ENCODE data around the gene UBE2E1. TPM values are rescaled to one million over a fixed set of nuclear protein-coding genes. Genes with fewer than 3 reads are reported as not detected.

The UBE2E1 gene
- total and polyA plus RNA-seq, 2 donors (not counting 1 experiment from before 2014, with no cell fraction given): 46.7 to 63.7 TPM

GRCh38 chr3:23796518-23796917 is 9.2 kb upstream of the UBE2E1 start:
- no peak overlapping the region for H3K27ac Mint-ChIP-seq
- Histone ChIP-seq H4K20me1 (ENCODE audit: control insufficient read depth, insufficient read depth, low read length, poor library complexity, severe bottlenecking) (no peaks in the 10 kb centered on the region), H3K9ac (ENCODE audit: low read length) (no peak overlapping the region), H3K27me3 (replicated peaks in 1 of 4; ENCODE audit: control extremely low read depth in 1 of 4, control insufficient read depth in 3 of 4, insufficient read depth in 4 of 4, low read length in 3 of 4) (no peaks in the 10 kb centered on the region), H3K4me3 (ENCODE audit: control extremely low read depth in 1 of 5, extremely low read depth in 1 of 5, insufficient read depth in 1 of 5, low read depth in 2 of 5, low read length in 4 of 5) (no peak overlapping the region), H3K36me3 (replicated peaks in 1 of 2; ENCODE audit: control extremely low read depth in 1 of 2, control insufficient read depth in 1 of 2, extremely low read depth in 1 of 2, insufficient read depth in 2 of 2, low read length in 1 of 2) (no peaks in the 10 kb centered on the region), H3K9me3 (ENCODE audit: control extremely low read depth in 1 of 3, control insufficient read depth in 2 of 3, insufficient read depth in 1 of 3, low read length in 2 of 3) (no peaks in the 10 kb centered on the region), H3K27ac (ENCODE audit: low read length in 2 of 2) (no peak overlapping the region), H3K4me1 (ENCODE audit: control insufficient read depth in 2 of 2, insufficient read depth in 2 of 2, low read length in 2 of 2) (no peaks in the 10 kb centered on the region), H3K4me2 (replicated peaks; ENCODE audit: low read depth, low read length, poor library complexity, severe bottlenecking) (no peak overlapping the region), H2AFZ (ENCODE audit: insufficient read depth, low read depth, low read length, poor library complexity, severe bottlenecking) (no peak overlapping the region), H3K79me2 (ENCODE audit: control insufficient read depth, insufficient read depth, low read length) (no peaks in the 10 kb centered on the region)
- H3K9me3 Mint-ChIP-seq (ENCODE audit: insufficient read depth): no peaks in the 10 kb centered on the region
- ChIA-PET CTCF (no interaction called here), POLR2A (no interaction called here)
- no peak for DNase-seq
- H3K4me1 Mint-ChIP-seq: no peaks in the 10 kb centered on the region
- ATAC-seq (ENCODE audit: low read depth): no peak
- H3K27me3 Mint-ChIP-seq: no peaks in the 10 kb centered on the region
- no peak overlapping the region for H3K4me3 Mint-ChIP-seq
- TF ChIP-seq EZH2 (IDR thresholded peaks at IDR 0.05; ENCODE audit: borderline replicate concordance, insufficient read depth, low read depth, low read length, poor library complexity, severe bottlenecking) (no peak), CTCF (IDR thresholded peaks at IDR 0.05) (no peak)
- intact Hi-C loops (cut with micrococcal nuclease): no loop called here
- WGBS (ENCODE audit: insufficient coverage): 100% methylated on average over 1 of the region's 2 CpGs

GRCh38 chr3:23797491-23797890 is 8.3 kb upstream of the UBE2E1 start:
- Histone ChIP-seq H3K4me2 (replicated peaks; ENCODE audit: low read depth, low read length, poor library complexity, severe bottlenecking) (no peak overlapping the region), H3K79me2 (ENCODE audit: control insufficient read depth, insufficient read depth, low read length) (no peaks in the 10 kb centered on the region), H3K4me1 (ENCODE audit: control insufficient read depth in 2 of 2, insufficient read depth in 2 of 2, low read length in 2 of 2) (no peaks in the 10 kb centered on the region), H4K20me1 (ENCODE audit: control insufficient read depth, insufficient read depth, low read length, poor library complexity, severe bottlenecking) (no peaks in the 10 kb centered on the region), H3K4me3 (ENCODE audit: control extremely low read depth in 1 of 5, extremely low read depth in 1 of 5, insufficient read depth in 1 of 5, low read depth in 2 of 5, low read length in 4 of 5) (no peak overlapping the region), H3K9me3 (ENCODE audit: control extremely low read depth in 1 of 3, control insufficient read depth in 2 of 3, insufficient read depth in 1 of 3, low read length in 2 of 3) (no peaks in the 10 kb centered on the region), H3K36me3 (replicated peaks in 1 of 2; ENCODE audit: control extremely low read depth in 1 of 2, control insufficient read depth in 1 of 2, extremely low read depth in 1 of 2, insufficient read depth in 2 of 2, low read length in 1 of 2) (no peaks in the 10 kb centered on the region), H2AFZ (ENCODE audit: insufficient read depth, low read depth, low read length, poor library complexity, severe bottlenecking) (no peak overlapping the region), H3K27me3 (replicated peaks in 1 of 4; ENCODE audit: control extremely low read depth in 1 of 4, control insufficient read depth in 3 of 4, insufficient read depth in 4 of 4, low read length in 3 of 4) (no peaks in the 10 kb centered on the region), H3K27ac (ENCODE audit: low read length in 2 of 2) (no peak overlapping the region), H3K9ac (ENCODE audit: low read length) (no peak overlapping the region)
- WGBS (ENCODE audit: insufficient coverage): 60% methylated on average over 1 of the region's 4 CpGs
- CTCF ChIA-PET: no interaction called here
- POLR2A ChIA-PET: no interaction called here
- DNase-seq (no peak), ATAC-seq (ENCODE audit: low read depth) (no peak)
- TF ChIP-seq EZH2 (IDR thresholded peaks at IDR 0.05; ENCODE audit: borderline replicate concordance, insufficient read depth, low read depth, low read length, poor library complexity, severe bottlenecking) (no peak), CTCF (IDR thresholded peaks at IDR 0.05) (no peak)
- no peaks in the 10 kb centered on the region for H3K27me3 Mint-ChIP-seq
- no peak overlapping the region for H3K4me3 Mint-ChIP-seq
- no peaks in the 10 kb centered on the region for H3K4me1 Mint-ChIP-seq
- no peaks in the 10 kb centered on the region for H3K9me3 Mint-ChIP-seq (ENCODE audit: insufficient read depth)
- intact Hi-C loops (cut with micrococcal nuclease): no loop called here
- H3K27ac Mint-ChIP-seq: no peak overlapping the region

All from B cell (primary cell).